ENCODE results near the gene C12orf50.
"Not testable (repeated sequence)": the region's sequence is repeated elsewhere in the genome, so short reads cannot be mapped to it uniquely, and the experiment has no call there.

The C12orf50 gene

GRCh38 chr12:87985069-87985675, 44.0 kb downstream of the C12orf50 start:
- Histone ChIP-seq H3K4me1 (ENCODE audit: control insufficient read depth in 1 of 2, insufficient read depth in 2 of 2, low read length in 2 of 2) (no peaks in the 10 kb centered on the region), H3K36me3 (ENCODE audit: control insufficient read depth in 1 of 2, insufficient read depth in 2 of 2, low read length in 2 of 2) (no peaks in the 10 kb centered on the region), H3K27me3 (ENCODE audit: low read depth, low read length) (no peaks in the 10 kb centered on the region), H3K27ac (ENCODE audit: low read length) (no peak overlapping the region), H3K9me3 (ENCODE audit: control insufficient read depth in 1 of 2, low read length in 2 of 2) (no peaks in the 10 kb centered on the region), H3K4me3 (ENCODE audit: low read depth in 1 of 2, low read length in 2 of 2) (no peak overlapping the region)

DNA sequence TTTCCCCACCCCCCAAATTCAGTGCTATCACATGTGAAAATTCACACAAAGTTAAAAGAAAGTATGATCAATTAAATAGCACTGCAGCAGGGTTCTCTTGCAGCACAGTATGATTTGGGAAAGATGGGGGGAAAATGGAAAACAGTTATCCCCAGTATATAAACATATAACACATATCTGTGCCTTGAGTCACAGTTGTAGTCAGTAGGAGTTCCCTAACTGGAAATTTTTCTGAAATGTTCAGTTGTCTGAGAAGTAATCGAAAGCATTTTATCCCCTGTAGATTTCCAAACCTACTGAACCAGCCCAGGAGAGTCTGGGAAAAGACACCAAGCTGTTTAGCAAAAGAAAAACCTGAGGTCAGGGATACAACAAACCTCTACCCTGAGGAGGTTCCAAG, 47.0 kb downstream of the C12orf50 start:
- H3K9me3 ChIP-seq (ENCODE audit: control insufficient read depth in 1 of 2, low read length in 2 of 2) = no peaks in the 10 kb centered on the region
- no peak overlapping the region for H3K27ac ChIP-seq (ENCODE audit: low read length)
- H3K27me3 ChIP-seq (ENCODE audit: low read depth, low read length) = no peaks in the 10 kb centered on the region
- H3K4me1 ChIP-seq (ENCODE audit: control insufficient read depth in 1 of 2, insufficient read depth in 2 of 2, low read length in 2 of 2) = no peaks in the 10 kb centered on the region
- no peaks in the 10 kb centered on the region for H3K36me3 ChIP-seq (ENCODE audit: control insufficient read depth in 1 of 2, insufficient read depth in 2 of 2, low read length in 2 of 2)
- no peak overlapping the region for H3K4me3 ChIP-seq (ENCODE audit: low read depth in 1 of 2, low read length in 2 of 2)

DNA sequence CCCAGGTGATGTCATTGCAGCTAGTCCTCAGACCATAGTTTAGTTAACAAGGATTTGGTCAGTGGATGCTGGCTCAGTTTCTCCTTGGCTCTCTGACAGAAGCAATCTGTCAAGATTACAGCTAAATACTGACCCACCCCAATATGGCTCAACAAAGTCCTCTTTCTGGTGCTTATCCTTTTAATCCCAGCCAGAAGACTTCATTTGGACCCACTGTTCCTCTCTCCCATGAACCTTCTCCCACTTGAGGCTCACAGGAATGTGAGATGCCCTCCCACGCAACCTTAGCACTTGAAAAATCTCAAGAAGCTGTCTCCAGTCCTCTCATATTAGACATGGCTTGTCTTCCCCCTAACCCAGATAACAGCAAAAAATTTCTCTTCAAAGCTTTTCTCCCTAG, 47.7 kb downstream of the C12orf50 start:
- H3K36me3 ChIP-seq (ENCODE audit: control insufficient read depth in 1 of 2, insufficient read depth in 2 of 2, low read length in 2 of 2) = no peaks in the 10 kb centered on the region

DNA sequence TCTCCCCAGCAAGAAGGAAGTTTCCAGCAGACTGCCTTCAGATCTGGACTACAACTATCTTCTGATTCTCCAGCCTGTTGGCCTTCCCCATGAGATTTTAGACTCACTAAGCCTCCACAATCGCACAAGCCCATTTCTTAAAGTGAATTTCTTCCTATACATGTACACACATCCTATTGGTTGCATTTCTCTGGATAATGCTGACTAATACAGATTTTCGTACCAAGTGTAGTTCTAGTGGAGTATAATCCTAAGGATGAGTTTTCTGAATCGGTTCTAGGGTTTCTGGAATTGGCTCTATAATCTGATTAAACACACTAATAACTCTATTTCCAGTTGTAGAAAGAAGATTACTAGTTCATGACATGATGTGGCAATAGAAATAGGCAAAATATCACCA, 53.3 kb downstream of the C12orf50 start:
- Histone ChIP-seq H3K27me3 (ENCODE audit: low read depth, low read length) (no peaks in the 10 kb centered on the region), H3K4me1 (ENCODE audit: control insufficient read depth in 1 of 2, insufficient read depth in 2 of 2, low read length in 2 of 2) (no peaks in the 10 kb centered on the region), H3K9me3 (ENCODE audit: control insufficient read depth in 1 of 2, low read length in 2 of 2) (no peaks in the 10 kb centered on the region), H3K27ac (ENCODE audit: low read length) (no peak overlapping the region), H3K36me3 (ENCODE audit: control insufficient read depth in 1 of 2, insufficient read depth in 2 of 2, low read length in 2 of 2) (no peaks in the 10 kb centered on the region), H3K4me3 (ENCODE audit: low read depth in 1 of 2, low read length in 2 of 2) (no peak overlapping the region)

More for the DNA sequence above, 47.7 kb downstream of the C12orf50 start:
- no peaks in the 10 kb centered on the region for H3K27me3 ChIP-seq (ENCODE audit: low read depth, low read length)
- H3K9me3 ChIP-seq (ENCODE audit: control insufficient read depth in 1 of 2, low read length in 2 of 2) = no peaks in the 10 kb centered on the region
- H3K4me3 ChIP-seq (ENCODE audit: low read depth in 1 of 2, low read length in 2 of 2) = no peak overlapping the region
- H3K4me1 ChIP-seq (ENCODE audit: control insufficient read depth in 1 of 2, insufficient read depth in 2 of 2, low read length in 2 of 2) = no peaks in the 10 kb centered on the region
- no peak overlapping the region for H3K27ac ChIP-seq (ENCODE audit: low read length)

- H3K4me3 ChIP-seq (ENCODE audit: low read depth in 1 of 2, low read length in 2 of 2) = no peak overlapping the region
- no peaks in the 10 kb centered on the region for H3K4me1 ChIP-seq (ENCODE audit: control insufficient read depth in 1 of 2, insufficient read depth in 2 of 2, low read length in 2 of 2)
- no peaks in the 10 kb centered on the region for H3K9me3 ChIP-seq (ENCODE audit: control insufficient read depth in 1 of 2, low read length in 2 of 2)
- no peaks in the 10 kb centered on the region for H3K27me3 ChIP-seq (ENCODE audit: low read depth, low read length)
- no peak overlapping the region for H3K27ac ChIP-seq (ENCODE audit: low read length)
- H3K36me3 ChIP-seq (ENCODE audit: control insufficient read depth in 1 of 2, insufficient read depth in 2 of 2, low read length in 2 of 2) = no peaks in the 10 kb centered on the region
Observed at GRCh38 chr12:87967871-87968270, 61.3 kb downstream of the C12orf50 start.

GRCh38 chr12:87960566-87960965, 68.6 kb downstream of the C12orf50 start:
- no peak overlapping the region for H3K27ac ChIP-seq (ENCODE audit: low read length)
- no peak overlapping the region for H3K4me3 ChIP-seq (ENCODE audit: low read depth in 1 of 2, low read length in 2 of 2)
- H3K4me1 ChIP-seq (ENCODE audit: control insufficient read depth in 1 of 2, insufficient read depth in 2 of 2, low read length in 2 of 2) = no peaks in the 10 kb centered on the region
- no peaks in the 10 kb centered on the region for H3K36me3 ChIP-seq (ENCODE audit: control insufficient read depth in 1 of 2, insufficient read depth in 2 of 2, low read length in 2 of 2)
- no peaks in the 10 kb centered on the region for H3K9me3 ChIP-seq (ENCODE audit: control insufficient read depth in 1 of 2, low read length in 2 of 2)
- H3K27me3 ChIP-seq (ENCODE audit: low read depth, low read length) = no peaks in the 10 kb centered on the region

DNA sequence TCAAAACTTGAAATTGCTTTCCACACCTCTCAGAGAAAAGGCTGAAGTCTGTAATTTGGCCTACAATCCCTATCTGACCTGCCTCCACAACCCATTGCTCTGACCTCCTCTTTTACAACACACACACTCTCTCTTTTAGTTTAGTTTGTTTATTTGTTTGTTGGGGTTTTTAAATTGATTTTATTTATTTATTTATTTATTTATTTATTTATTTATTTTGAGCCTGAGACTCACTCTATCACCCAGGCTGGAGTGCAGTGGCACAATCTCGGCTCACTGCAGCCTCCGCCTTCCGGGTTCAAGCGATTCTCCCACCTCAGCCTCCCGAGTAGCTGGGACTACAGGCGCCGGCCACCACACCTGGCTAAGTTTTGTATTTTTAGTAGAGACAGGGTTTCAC, 75.2 kb downstream of the C12orf50 start:
- H3K4me1 ChIP-seq (ENCODE audit: control insufficient read depth in 1 of 2, insufficient read depth in 2 of 2, low read length in 2 of 2); H3K27me3 ChIP-seq (ENCODE audit: low read depth, low read length); H3K27ac ChIP-seq (ENCODE audit: low read length); H3K4me3 ChIP-seq (ENCODE audit: low read depth in 1 of 2, low read length in 2 of 2); H3K36me3 ChIP-seq (ENCODE audit: control insufficient read depth in 1 of 2, insufficient read depth in 2 of 2, low read length in 2 of 2); H3K9me3 ChIP-seq (ENCODE audit: control insufficient read depth in 1 of 2, low read length in 2 of 2): not testable (repeated sequence)

DNA sequence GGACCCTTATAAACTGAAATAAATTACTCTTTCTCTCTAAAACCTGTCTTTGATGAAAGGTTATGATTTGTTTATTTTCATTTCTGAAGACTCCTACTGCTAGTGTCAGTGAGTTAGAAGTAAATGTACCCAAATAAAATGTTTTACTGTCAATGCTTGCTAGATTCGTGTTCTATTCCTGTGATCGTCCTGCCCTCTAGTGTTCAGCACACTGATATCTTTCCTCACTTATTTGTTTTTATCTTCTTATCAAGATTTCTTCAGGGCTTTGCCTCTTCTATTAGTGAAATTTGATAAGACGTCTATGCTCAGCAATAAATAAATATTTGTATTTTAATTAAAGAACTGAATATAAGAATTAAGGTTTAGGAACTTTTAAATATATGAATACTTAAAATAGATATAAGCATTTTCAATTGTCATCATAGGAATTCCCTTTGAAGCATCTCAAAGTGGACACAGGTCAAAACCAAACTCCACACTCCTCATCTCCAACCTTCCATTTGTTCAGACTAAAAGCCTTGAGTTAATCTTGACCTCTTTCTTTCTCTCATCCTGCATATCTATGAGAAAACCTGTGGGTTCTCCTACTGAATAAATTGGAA, 75.8 kb downstream of the C12orf50 start:
- H3K36me3 ChIP-seq (ENCODE audit: control insufficient read depth in 1 of 2, insufficient read depth in 2 of 2, low read length in 2 of 2) = no peaks in the 10 kb centered on the region
- no peaks in the 10 kb centered on the region for H3K4me1 ChIP-seq (ENCODE audit: control insufficient read depth in 1 of 2, insufficient read depth in 2 of 2, low read length in 2 of 2)
- H3K4me3 ChIP-seq (ENCODE audit: low read depth in 1 of 2, low read length in 2 of 2) = no peak overlapping the region
- no peaks in the 10 kb centered on the region for H3K9me3 ChIP-seq (ENCODE audit: control insufficient read depth in 1 of 2, low read length in 2 of 2)
- H3K27me3 ChIP-seq (ENCODE audit: low read depth, low read length) = no peaks in the 10 kb centered on the region
- H3K27ac ChIP-seq (ENCODE audit: low read length) = no peak overlapping the region

- H3K9me3 ChIP-seq (ENCODE audit: control insufficient read depth in 1 of 2, low read length in 2 of 2) = no peaks in the 10 kb centered on the region
- no peaks in the 10 kb centered on the region for H3K4me1 ChIP-seq (ENCODE audit: control insufficient read depth in 1 of 2, insufficient read depth in 2 of 2, low read length in 2 of 2)
- H3K27ac ChIP-seq (ENCODE audit: low read length) = no peak overlapping the region
- no peaks in the 10 kb centered on the region for H3K27me3 ChIP-seq (ENCODE audit: low read depth, low read length)
- no peak overlapping the region for H3K4me3 ChIP-seq (ENCODE audit: low read depth in 1 of 2, low read length in 2 of 2)
- H3K36me3 ChIP-seq (ENCODE audit: control insufficient read depth in 1 of 2, insufficient read depth in 2 of 2, low read length in 2 of 2) = no peaks in the 10 kb centered on the region
Observed at GRCh38 chr12:87952850-87953249, 76.4 kb downstream of the C12orf50 start.

DNA sequence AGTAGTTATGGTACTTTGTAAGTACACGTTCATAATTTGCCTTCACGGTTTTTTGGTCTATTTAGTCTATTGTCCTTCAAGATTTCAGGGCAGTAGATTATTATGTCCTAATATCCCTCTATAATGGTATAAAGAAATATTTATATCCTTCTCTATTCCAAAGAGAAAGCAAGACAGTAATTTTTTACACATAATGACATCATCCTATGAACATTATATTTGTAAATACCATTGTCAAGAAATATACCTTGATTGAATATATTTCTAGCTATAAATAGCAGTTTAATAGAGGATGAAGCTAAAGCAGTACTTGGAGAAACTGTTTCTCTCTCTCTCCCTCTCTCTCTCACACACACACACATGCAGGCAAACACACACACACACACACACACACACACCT, 77.0 kb downstream of the C12orf50 start:
- no peak overlapping the region for H3K4me3 ChIP-seq (ENCODE audit: low read depth in 1 of 2, low read length in 2 of 2)
- H3K36me3 ChIP-seq (ENCODE audit: control insufficient read depth in 1 of 2, insufficient read depth in 2 of 2, low read length in 2 of 2) = no peaks in the 10 kb centered on the region
- no peaks in the 10 kb centered on the region for H3K4me1 ChIP-seq (ENCODE audit: control insufficient read depth in 1 of 2, insufficient read depth in 2 of 2, low read length in 2 of 2)
- H3K27me3 ChIP-seq (ENCODE audit: low read depth, low read length) = no peaks in the 10 kb centered on the region
- H3K9me3 ChIP-seq (ENCODE audit: control insufficient read depth in 1 of 2, low read length in 2 of 2) = no peaks in the 10 kb centered on the region
- no peak overlapping the region for H3K27ac ChIP-seq (ENCODE audit: low read length)

DNA sequence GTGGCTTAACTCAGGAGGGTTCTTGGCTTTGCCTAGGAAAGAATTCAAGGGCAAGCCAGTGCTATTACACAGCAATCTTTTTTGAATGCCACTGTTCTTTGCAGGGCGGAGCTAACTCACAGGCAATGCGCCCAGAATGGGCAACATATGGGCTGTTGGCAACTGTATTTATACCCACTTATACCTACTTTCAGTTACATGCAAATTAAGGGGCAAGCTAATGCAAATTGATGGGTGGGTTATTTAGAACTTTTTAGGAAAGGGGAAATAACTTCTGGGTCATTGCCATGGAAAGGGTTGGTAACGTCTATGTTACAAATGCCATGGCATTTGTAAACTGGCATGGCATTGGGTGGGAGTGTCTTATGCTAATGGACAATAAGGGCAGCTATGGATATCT, 85.4 kb downstream of the C12orf50 start:
- Histone ChIP-seq H3K9me3 (ENCODE audit: control insufficient read depth in 1 of 2, low read length in 2 of 2) (no peaks in the 10 kb centered on the region), H3K36me3 (ENCODE audit: control insufficient read depth in 1 of 2, insufficient read depth in 2 of 2, low read length in 2 of 2) (no peaks in the 10 kb centered on the region), H3K4me3 (ENCODE audit: low read depth in 1 of 2, low read length in 2 of 2) (no peak overlapping the region), H3K27ac (ENCODE audit: low read length) (no peak overlapping the region), H3K4me1 (ENCODE audit: control insufficient read depth in 1 of 2, insufficient read depth in 2 of 2, low read length in 2 of 2) (no peaks in the 10 kb centered on the region), H3K27me3 (ENCODE audit: low read depth, low read length) (no peaks in the 10 kb centered on the region)

GRCh38 chr12:87943023-87943422, 86.2 kb downstream of the C12orf50 start:
- no peak overlapping the region for H3K27ac ChIP-seq (ENCODE audit: low read length)
- no peaks in the 10 kb centered on the region for H3K9me3 ChIP-seq (ENCODE audit: control insufficient read depth in 1 of 2, low read length in 2 of 2)
- H3K36me3 ChIP-seq (ENCODE audit: control insufficient read depth in 1 of 2, insufficient read depth in 2 of 2, low read length in 2 of 2) = no peaks in the 10 kb centered on the region
- H3K27me3 ChIP-seq (ENCODE audit: low read depth, low read length) = no peaks in the 10 kb centered on the region
- no peak overlapping the region for H3K4me3 ChIP-seq (ENCODE audit: low read depth in 1 of 2, low read length in 2 of 2)
- no peaks in the 10 kb centered on the region for H3K4me1 ChIP-seq (ENCODE audit: control insufficient read depth in 1 of 2, insufficient read depth in 2 of 2, low read length in 2 of 2)
